Spleen (tissue), 11 donors: ENCODE results near the gene TBX1. TPM values are rescaled to one million over a fixed set of nuclear protein-coding genes. Genes with fewer than 3 reads are reported as not detected.

ENCODE experiments used
- DNase-seq: peaks from one replicate; pipeline ENCODE4 v3.0.0-alpha.2; 2020
- H3K27ac ChIP-seq, 8 donors: fragments of 200-600 bp; sonication (generic) in 7 of 8; 1 replicate in 4 of 8; 2 replicates in 4 of 8; pipeline versions ENCODE4 v1.5.0 to v1.8.0; 2016 to 2021; ENCODE audit warnings: inconsistent platforms in 4 of 8, mild to moderate bottlenecking in 4 of 8, moderate library complexity in 1 of 8
- H3K27me3 ChIP-seq, 7 donors: fragments of 200-600 bp; sonication (generic) in 6 of 7; replicated peaks in 1 of 7; 1 replicate in 4 of 7; 2 replicates in 3 of 7; pipeline versions ENCODE4 v1.5.0 to v1.8.0; 2016 to 2021; ENCODE audit warnings: inconsistent platforms in 3 of 7, mild to moderate bottlenecking in 1 of 7
- H3K36me3 ChIP-seq, 6 donors: fragments of 200-600 bp; sonication (generic) in 5 of 6; 1 replicate in 4 of 6; 2 replicates in 2 of 6; pipeline versions ENCODE4 v1.5.0 to v1.8.0; 2016 to 2021; ENCODE audit warnings: inconsistent platforms in 2 of 6
- H3K4me1 ChIP-seq, 6 donors: fragments of 200-600 bp; sonication (generic) in 5 of 6; 1 replicate in 3 of 6; 2 replicates in 3 of 6; pipeline versions ENCODE4 v1.5.0 to v1.8.0; 2016 to 2021; ENCODE audit warnings: inconsistent platforms in 3 of 6
- H3K4me3 ChIP-seq, 8 donors: fragments of 200-600 bp; sonication (generic) in 7 of 8; 1 replicate in 4 of 8; 2 replicates in 4 of 8; pipeline versions ENCODE4 v1.5.0 to v1.8.0; 2016 to 2021; ENCODE audit warnings: inconsistent platforms in 4 of 8, mild to moderate bottlenecking in 4 of 8, moderate library complexity in 2 of 8
- H3K9me3 ChIP-seq, 8 donors: fragments of 200-600 bp; sonication (generic) in 7 of 8; 1 replicate in 4 of 8; 2 replicates in 4 of 8; pipeline versions ENCODE4 v1.5.0 to v1.8.0; 2016 to 2021; ENCODE audit warnings: inconsistent platforms in 4 of 8
- CTCF ChIP-seq, 11 experiments: fragments of 200-600 bp in 7 of 11; fragments of 450-650 bp in 4 of 11; sonication (generic) in 4 of 11; IDR thresholded peaks in 8 of 11; conservative IDR thresholded peaks in 3 of 11; 1 replicate in 7 of 11; 2 replicates in 4 of 11; pipeline versions ENCODE4 v1.4.0 to v1.8.0; 2016 to 2021; ENCODE audit warnings: antibody characterized with exemption in 11 of 11, inconsistent platforms in 4 of 11, mild to moderate bottlenecking in 1 of 11
- POLR2A ChIP-seq, 3 donors: fragments of 450-650 bp; IDR thresholded peaks; one replicate each; pipeline ENCODE4 v1.5.1; 2017; ENCODE audit warnings: antibody characterized with exemption in 3 of 3, mild to moderate bottlenecking in 1 of 3
- POLR2AphosphoS5 ChIP-seq, 3 donors: sonication (generic); formaldehyde crosslinking; IDR thresholded peaks; one replicate each; pipeline ENCODE4 v1.5.1; 2017; ENCODE audit warnings: antibody characterized with exemption in 3 of 3
- WGBS, 5 donors: extraction: QIAGEN DNeasy Blood & Tissue Kit in 3 of 5; methylation state at CpG; one replicate each; pipeline versions ENCODE4 v1.1.5 to v1.1.7; 2013 to 2018; 5-methylcytosine and 5-hydroxymethylcytosine counted together
- intact Hi-C: fragments of 100-400 bp; cut with DNase I; formaldehyde crosslinking; loops from one replicate; pipeline ENCODE4 v1.15.0; 2023; ENCODE audit warnings: low total_unique reads
- polyA plus RNA-seq, 3 donors: library from polyadenylated mRNA; stranded (reverse); fragments of 200-250 nt; gene quantifications; one replicate each; pipeline ENCODE4 v1.2.1, GENCODE V29; 2013
- total RNA-seq, 7 donors: library from RNA; depleted of rRNA in 3 of 7; stranded (reverse); fragments of >200 nt in 3 of 7; fragmentation: NEBNext Ultra II Directional in 4 of 7; extraction: Animal tissue kit (Norgen Biotek cat#: 25700) in 4 of 7; gene quantifications; one replicate each; pipeline versions ENCODE4 v1.1.0 to v1.2.1, GENCODE V29; 2016 to 2021
- donor health status: healthy with polysubstance abuse.
- donor health status: DM: no; HTN: no; CAD: no; lungs with moderate emphysema.
- donor health status: DM: no; HTN: no; CAD: no.
- donor health status: Bipolar disorder and iron deficiency.
- donor health status: healthy.
- donor health status: DM: no; HTN: no; CAD: no.
- donor health status: DM: yes; HTN: yes; CAD: no.

The TBX1 gene
- total and polyA plus RNA-seq, 10 donors: 0.17 to 10.5 (median 0.70) TPM

GRCh38 chr22:19732403-19733113 lies 28.0 kb upstream of the TBX1 start:
- WGBS, 5 donors: 86 to 98% (median 90%) methylated on average over 5 to 10 of the region's 10 CpGs
- H3K27me3 ChIP-seq: peaks cover 0 to 30% (median 6%) of the 10 kb centered on the region in 7 donors
- TF ChIP-seq CTCF (IDR thresholded peaks at IDR 0.05 in 8 of 11, conservative IDR thresholded peaks at IDR 0.05 in 3 of 11) (no peak), POLR2AphosphoS5 (IDR thresholded peaks at IDR 0.05) (no peak), POLR2A (IDR thresholded peaks at IDR 0.05) (no peak)
- DNase-seq: no peak
- no peaks in the 10 kb centered on the region for H3K9me3 ChIP-seq
- no peak overlapping the region for H3K27ac ChIP-seq
- H3K4me3 ChIP-seq: no peak overlapping the region
- intact Hi-C loops: no loop called here
- peaks cover 0 to 13% (median 10%) of the 10 kb centered on the region in 6 donors for H3K4me1 ChIP-seq
- H3K36me3 ChIP-seq: no peaks in the 10 kb centered on the region

- no peak overlapping the region for H3K27ac ChIP-seq
- 80 to 95% (median 84%) methylated on average over 5 of the region's 5 CpGs for WGBS, 5 donors
- no peak for DNase-seq
- no peak for TF ChIP-seq POLR2A (IDR thresholded peaks at IDR 0.05)
- no peak for TF ChIP-seq CTCF (IDR thresholded peaks at IDR 0.05 in 8 of 11, conservative IDR thresholded peaks at IDR 0.05 in 3 of 11)
- H3K4me1 ChIP-seq: peaks cover 0 to 13% (median 10%) of the 10 kb centered on the region in 6 donors
- H3K27me3 ChIP-seq: peaks cover 0 to 23% (median 6%) of the 10 kb centered on the region in 7 donors
- no peaks in the 10 kb centered on the region for H3K36me3 ChIP-seq
- intact Hi-C loops: no loop called here
- H3K9me3 ChIP-seq: no peaks in the 10 kb centered on the region
- no peak overlapping the region for H3K4me3 ChIP-seq
These were observed 26.8 kb upstream of the TBX1 start for GRCh38 chr22:19733755-19734154.

- H3K36me3 ChIP-seq: no peaks in the 10 kb centered on the region
- H3K4me3 ChIP-seq: no peak overlapping the region
- TF ChIP-seq CTCF (IDR thresholded peaks at IDR 0.05 in 8 of 11, conservative IDR thresholded peaks at IDR 0.05 in 3 of 11): no peak
- TF ChIP-seq POLR2A (IDR thresholded peaks at IDR 0.05): no peak
- no peak for TF ChIP-seq POLR2AphosphoS5 (IDR thresholded peaks at IDR 0.05)
- H3K4me1 ChIP-seq: peaks cover 0 to 13% (median 10%) of the 10 kb centered on the region in 6 donors
- WGBS, 5 donors: 83 to 99% (median 93%) methylated on average over 7 of the region's 7 CpGs
- DNase-seq: no peak
- no peak overlapping the region for H3K27ac ChIP-seq
- peaks cover 0 to 22% (median 6%) of the 10 kb centered on the region in 7 donors for H3K27me3 ChIP-seq
- intact Hi-C loops: no loop called here
- no peaks in the 10 kb centered on the region for H3K9me3 ChIP-seq
These were observed 26.4 kb upstream of the TBX1 start for GRCh38 chr22:19734163-19734562.

GRCh38 chr22:19734837-19735382 lies 25.7 kb upstream of the TBX1 start:
- 74 to 93% (median 79%) methylated on average over 4 to 5 of the region's 5 CpGs for WGBS, 5 donors
- DNase-seq: no peak
- intact Hi-C loops: no loop called here

More at GRCh38 chr22:19734837-19735382, 25.7 kb upstream of the TBX1 start:
- peaks cover 0 to 22% (median 6%) of the 10 kb centered on the region in 7 donors for H3K27me3 ChIP-seq
- no peaks in the 10 kb centered on the region for H3K9me3 ChIP-seq
- no peak overlapping the region for H3K4me3 ChIP-seq
- no peaks in the 10 kb centered on the region for H3K36me3 ChIP-seq
- TF ChIP-seq POLR2A (IDR thresholded peaks at IDR 0.05): no peak
- H3K27ac ChIP-seq: no peak overlapping the region
- H3K4me1 ChIP-seq: peaks cover 0 to 13% (median 10%) of the 10 kb centered on the region in 6 donors
